B cell (primary cell): Measurements from ENCODE around the gene RAB30. TPM values are rescaled to one million over a fixed set of nuclear protein-coding genes. Genes with fewer than 3 reads are reported as not detected.
A peak's percentile ranks its signal among the peaks of the same experiment; 100 is the strongest.

Experiments
- ATAC-seq: fragments of 200-7000 bp; cut with Tn5 transposase; one replicate; pipeline ENCODE4 v1.10.0; 2021; ENCODE audit warnings: low read depth, mild to moderate bottlenecking, moderate number of reproducible peaks, moderate library complexity
- CTCF ChIA-PET: fragments of 350-600 bp; sonication (Branson Sonifier 250); formaldehyde crosslinking; loops from one replicate; lab custom pipeline; 2021; ENCODE audit warnings: antibody characterized with exemption, inconsistent platforms; lab: Charles Lee
- POLR2A ChIA-PET: fragments of 350-600 bp; sonication (Branson Sonifier 250); formaldehyde crosslinking; loops from one replicate; lab custom pipeline; 2021; ENCODE audit warnings: antibody characterized with exemption; lab: Charles Lee
- DNase-seq: peaks from one replicate; pipeline ENCODE4 v3.0.0; 2013
- H2AFZ ChIP-seq: 2 replicates; pipeline ENCODE4 v1.6.1; 2012; ENCODE audit warnings: mild to moderate bottlenecking, low read depth, low read length; ENCODE audit not compliant: insufficient read depth, poor library complexity, severe bottlenecking
- H3K27ac ChIP-seq, 2 donors: 1 replicate in 1 of 2; 2 replicates in 1 of 2; pipeline ENCODE4 v1.5.1; 2012 to 2013; ENCODE audit warnings: low read length in 2 of 2, mild to moderate bottlenecking in 2 of 2, moderate library complexity in 1 of 2
- H3K27me3 ChIP-seq, 4 experiments: fragments of 200-600 bp in 1 of 4; sonication (generic) in 1 of 4; replicated peaks in 1 of 4; 1 replicate in 2 of 4; 2 replicates in 2 of 4; pipeline versions ENCODE4 v1.6.1 to v1.7.0; 2013 to 2016; ENCODE audit warnings: low read length in 3 of 4, mild to moderate bottlenecking in 2 of 4, mixed read lengths in 1 of 4, moderate library complexity in 1 of 4; ENCODE audit not compliant: insufficient read depth in 4 of 4, control insufficient read depth in 3 of 4; ENCODE audit errors: control extremely low read depth in 1 of 4
- H3K36me3 ChIP-seq, 2 experiments: replicated peaks in 1 of 2; 1 replicate in 1 of 2; 2 replicates in 1 of 2; pipeline versions ENCODE4 v1.6.1 to v1.7.1; 2013; ENCODE audit warnings: low read length in 1 of 2; ENCODE audit not compliant: insufficient read depth in 2 of 2, control insufficient read depth in 1 of 2; ENCODE audit errors: control extremely low read depth in 1 of 2, extremely low read depth in 1 of 2
- H3K4me1 ChIP-seq, 2 donors: fragments of 200-600 bp in 1 of 2; sonication (generic) in 1 of 2; 1 replicate in 1 of 2; 2 replicates in 1 of 2; pipeline versions ENCODE4 v1.5.1 to v1.6.1; 2013 to 2017; ENCODE audit warnings: low read length in 2 of 2; ENCODE audit not compliant: control insufficient read depth in 2 of 2, insufficient read depth in 2 of 2
- H3K4me2 ChIP-seq: replicated peaks from 2 replicates; pipeline ENCODE3; 2012; ENCODE audit warnings: mild to moderate bottlenecking, low read depth, low read length; ENCODE audit not compliant: poor library complexity, severe bottlenecking
- H3K4me3 ChIP-seq, 5 experiments: fragments of 200-600 bp in 1 of 5; sonication (generic) in 1 of 5; 1 replicate in 3 of 5; 2 replicates in 2 of 5; pipeline versions ENCODE4 v1.5.1 to v1.7.0; 2011 to 2016; ENCODE audit warnings: low read length in 4 of 5, mild to moderate bottlenecking in 4 of 5, low read depth in 2 of 5, control low read depth in 1 of 5, moderate library complexity in 1 of 5; ENCODE audit not compliant: insufficient read depth in 1 of 5; ENCODE audit errors: control extremely low read depth in 1 of 5, extremely low read depth in 1 of 5
- H3K79me2 ChIP-seq: fragments of 200-600 bp; sonication (generic); one replicate; pipeline ENCODE4 v1.6.0; 2016; ENCODE audit warnings: low read length; ENCODE audit not compliant: control insufficient read depth, insufficient read depth
- H3K9ac ChIP-seq: fragments of 200-600 bp; sonication (generic); 2 replicates; pipeline ENCODE4 v1.6.1; 2017; ENCODE audit warnings: mild to moderate bottlenecking, low read length, moderate library complexity
- H3K9me3 ChIP-seq, 3 donors: one replicate each; pipeline versions ENCODE4 v1.6.1 to v1.7.1; 2013; ENCODE audit warnings: low read length in 2 of 3; ENCODE audit not compliant: control insufficient read depth in 2 of 3, insufficient read depth in 1 of 3; ENCODE audit errors: control extremely low read depth in 1 of 3
- H4K20me1 ChIP-seq: 2 replicates; pipeline ENCODE4 v1.6.0; 2012; ENCODE audit warnings: mild to moderate bottlenecking, low read length; ENCODE audit not compliant: insufficient read depth, control insufficient read depth, poor library complexity, severe bottlenecking
- H3K27ac Mint-ChIP-seq: one replicate; pipeline ENCODE4 v1.8.0; 2021; ENCODE audit warnings: mixed read lengths
- H3K27me3 Mint-ChIP-seq: one replicate; pipeline ENCODE4 v1.8.0; 2021; ENCODE audit warnings: mixed read lengths
- H3K4me1 Mint-ChIP-seq: one replicate; pipeline ENCODE4 v1.8.0; 2021; ENCODE audit warnings: mixed read lengths
- H3K4me3 Mint-ChIP-seq: one replicate; pipeline ENCODE4 v1.8.0; 2021; ENCODE audit warnings: mixed read lengths
- H3K9me3 Mint-ChIP-seq: one replicate; pipeline ENCODE4 v1.8.0; 2022; ENCODE audit warnings: mixed read lengths; ENCODE audit not compliant: insufficient read depth
- EZH2 ChIP-seq: IDR thresholded peaks from 2 replicates; pipeline ENCODE4 v1.6.1; 2012; ENCODE audit warnings: borderline replicate concordance, low read depth, mild to moderate bottlenecking, moderate library complexity, low read length; ENCODE audit not compliant: insufficient read depth, poor library complexity, severe bottlenecking
- WGBS: methylation state at CpG from one replicate; pipeline ENCODE4 v1.1.5; 2013; ENCODE audit warnings: missing lambda C conversion rate; ENCODE audit not compliant: insufficient coverage; 5-methylcytosine and 5-hydroxymethylcytosine counted together
- intact Hi-C: fragments of 100-400 bp; cut with micrococcal nuclease; formaldehyde crosslinking; loops from one replicate; pipeline ENCODE4 v1.10.0; 2022
- polyA plus RNA-seq: library from polyadenylated mRNA; depleted of rRNA; stranded (reverse); fragments of >200 nt; gene quantifications from 2 replicates; pipeline ENCODE4 v1.2.3, GENCODE V29; 2012
- total RNA-seq, 2 donors: library from RNA; stranded (reverse); fragments of 120-200 nt in 1 of 2; gene quantifications; 1 replicate in 1 of 2; 2 replicates in 1 of 2; pipeline versions ENCODE4 v1.2.3 to v1.2.4, GENCODE V29; 2013 to 2022
- TF ChIP-seq, protein P1 (sequence below): fragments of 200-600 bp; IDR thresholded peaks from one replicate; pipeline ENCODE4 v1.8.0; 2022; ENCODE audit warnings: antibody characterized with exemption, mild to moderate bottlenecking

Gene RAB30
- total and polyA plus RNA-seq, 2 donors (not counting 1 experiment from before 2014, with no cell fraction given), result 26.6 to 214 TPM

DNA sequence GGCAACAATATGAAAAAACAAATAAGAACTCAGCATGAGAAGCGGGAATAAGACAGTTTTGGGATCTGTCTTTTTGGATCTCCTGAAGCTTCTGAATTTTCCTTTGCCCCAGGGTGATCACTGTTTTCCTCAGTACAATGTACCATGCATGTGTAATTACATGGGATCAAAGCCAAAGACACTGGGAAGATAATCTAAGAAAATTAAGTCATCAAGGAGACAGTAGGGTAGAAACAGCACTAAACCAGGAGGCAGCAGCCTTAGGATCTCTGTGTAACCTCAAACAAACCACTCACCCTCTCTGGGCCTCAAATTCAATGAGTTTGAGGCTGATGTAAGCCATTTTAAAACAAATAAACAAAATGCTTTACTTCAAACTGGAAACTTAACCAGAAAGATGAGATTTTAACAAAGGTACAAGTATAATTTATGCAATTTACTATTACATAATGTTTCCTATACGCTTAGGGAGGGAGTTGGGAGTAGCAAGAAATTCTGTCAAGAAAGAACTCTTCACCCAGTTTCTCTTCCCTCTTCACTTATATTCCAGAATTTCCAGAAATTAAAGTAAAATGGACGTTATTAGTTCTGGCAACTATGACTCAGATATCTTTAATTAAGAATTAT, 77.0 kb downstream of the RAB30 start:
- Mint-ChIP-seq H3K27me3 (no peaks in the 10 kb centered on the region), H3K9me3 (no peaks in the 10 kb centered on the region), H3K4me1 (peaks cover 80% of the 10 kb centered on the region), H3K4me3 (peak overlapping the region; percentile 44), H3K27ac (peak overlapping the region; percentile 74)
- ATAC-seq (no peak), DNase-seq (no peak)
- Histone ChIP-seq H3K36me3 (peaks cover 0 to 75% of the 10 kb centered on the region in 2 experiments), H3K4me1 (peaks cover 45 to 57% of the 10 kb centered on the region in 2 donors), H3K27me3 (no peaks in the 10 kb centered on the region), H3K4me3 (no peak overlapping the region), H4K20me1 (peaks cover 50% of the 10 kb centered on the region), H3K9ac (no peak overlapping the region), H2AFZ (no peak overlapping the region), H3K9me3 (no peaks in the 10 kb centered on the region), H3K27ac (peak overlapping the region in 1 of 2 donors; percentile 65), H3K4me2 (no peak overlapping the region), H3K79me2 (peaks cover 84% of the 10 kb centered on the region)
- no peak for TF ChIP-seq EZH2
- TF ChIP-seq, protein P1, sequence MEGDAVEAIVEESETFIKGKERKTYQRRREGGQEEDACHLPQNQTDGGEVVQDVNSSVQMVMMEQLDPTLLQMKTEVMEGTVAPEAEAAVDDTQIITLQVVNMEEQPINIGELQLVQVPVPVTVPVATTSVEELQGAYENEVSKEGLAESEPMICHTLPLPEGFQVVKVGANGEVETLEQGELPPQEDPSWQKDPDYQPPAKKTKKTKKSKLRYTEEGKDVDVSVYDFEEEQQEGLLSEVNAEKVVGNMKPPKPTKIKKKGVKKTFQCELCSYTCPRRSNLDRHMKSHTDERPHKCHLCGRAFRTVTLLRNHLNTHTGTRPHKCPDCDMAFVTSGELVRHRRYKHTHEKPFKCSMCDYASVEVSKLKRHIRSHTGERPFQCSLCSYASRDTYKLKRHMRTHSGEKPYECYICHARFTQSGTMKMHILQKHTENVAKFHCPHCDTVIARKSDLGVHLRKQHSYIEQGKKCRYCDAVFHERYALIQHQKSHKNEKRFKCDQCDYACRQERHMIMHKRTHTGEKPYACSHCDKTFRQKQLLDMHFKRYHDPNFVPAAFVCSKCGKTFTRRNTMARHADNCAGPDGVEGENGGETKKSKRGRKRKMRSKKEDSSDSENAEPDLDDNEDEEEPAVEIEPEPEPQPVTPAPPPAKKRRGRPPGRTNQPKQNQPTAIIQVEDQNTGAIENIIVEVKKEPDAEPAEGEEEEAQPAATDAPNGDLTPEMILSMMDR, result no peak
- ChIA-PET CTCF (interaction anchor here (0.7 to 1.3 kb wide), 5 partner anchors 41 to 128 kb away, joined by 3 to 4 read pairs (median 3); no protein-coding TSS in a partner anchor), POLR2A (no interaction called here)
- intact Hi-C loops, result loop anchor here (5.0 kb wide), 2 partner anchors 32 to 78 kb away; partner anchors contain the start of gene RAB30
- 100% methylated on average over 1 of the region's 3 CpGs for WGBS

DNA sequence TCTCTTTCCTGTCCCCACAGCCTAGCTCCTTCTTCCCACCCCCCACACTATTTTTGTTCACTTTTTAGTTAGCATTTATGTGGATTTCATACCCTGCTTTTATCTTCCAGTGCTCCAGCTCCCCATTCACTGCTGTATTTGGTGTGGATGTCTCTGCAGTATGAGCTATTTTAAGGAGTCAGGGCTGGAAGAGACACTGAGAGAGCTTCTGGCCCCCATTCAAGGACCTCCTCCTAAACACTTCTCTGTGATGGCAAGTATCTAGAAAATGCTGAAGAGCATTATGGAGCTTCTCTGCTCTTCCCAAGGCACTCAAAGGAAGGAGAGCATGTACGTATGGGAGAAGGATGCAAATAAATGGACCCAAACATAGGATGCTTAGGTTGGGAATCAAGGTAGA, 79.5 kb downstream of the RAB30 start:
- TF ChIP-seq, protein P1, result no peak
- no peak for TF ChIP-seq EZH2
- H3K4me3 Mint-ChIP-seq, result no peak overlapping the region
- ChIA-PET CTCF (interaction anchor here (1.1 to 1.2 kb wide), 2 partner anchors 85 to 125 kb away, joined by 3 to 6 read pairs; no protein-coding TSS in a partner anchor), POLR2A (no interaction called here)
- no peak overlapping the region for H3K4me2 ChIP-seq
- no peaks in the 10 kb centered on the region for H3K27me3 Mint-ChIP-seq
- peak overlapping the region; percentile 44 for H3K27ac Mint-ChIP-seq
- H3K9me3 ChIP-seq, result no peaks in the 10 kb centered on the region
- no peak overlapping the region for H3K4me3 ChIP-seq
- no peaks in the 10 kb centered on the region for H3K27me3 ChIP-seq
- peak overlapping the region in 1 of 2 donors; percentile 26 for H3K27ac ChIP-seq
- H2AFZ ChIP-seq, result no peak overlapping the region
- H3K79me2 ChIP-seq, result peaks cover 71% of the 10 kb centered on the region
- H4K20me1 ChIP-seq, result peaks cover 38% of the 10 kb centered on the region
- intact Hi-C loops, result no loop called here
- H3K4me1 Mint-ChIP-seq, result peaks cover 62% of the 10 kb centered on the region
- H3K4me1 ChIP-seq, result peaks cover 25 to 33% of the 10 kb centered on the region in 2 donors
- no CpG with 5 or more reads among the region's 1 CpG for WGBS
- no peaks in the 10 kb centered on the region for H3K9me3 Mint-ChIP-seq
- peaks cover 4 to 79% of the 10 kb centered on the region in 2 experiments for H3K36me3 ChIP-seq
- DNase-seq (no peak), ATAC-seq (no peak)
- no peak overlapping the region for H3K9ac ChIP-seq
